Brain microvascular endothelial cell (primary cell): Measurements from ENCODE around the gene FAM76B.

ENCODE experiments used
- DNase-seq: peaks from one replicate; pipeline ENCODE4 v3.0.0-alpha.2; 2020
- H3K27ac ChIP-seq: fragments of 250-450 bp; sonication (Bioruptor Pico); 2 replicates; pipeline ENCODE4 v1.5.1; 2020; ENCODE audit warnings: mild to moderate bottlenecking, moderate library complexity
- H3K27me3 ChIP-seq: fragments of 250-450 bp; sonication (Bioruptor Pico); replicated peaks from 2 replicates; pipeline ENCODE4 v1.5.1; 2020; ENCODE audit warnings: mild to moderate bottlenecking
- H3K36me3 ChIP-seq: fragments of 250-450 bp; sonication (Bioruptor Pico); replicated peaks from 2 replicates; pipeline ENCODE4 v1.5.1; 2020; ENCODE audit warnings: mild to moderate bottlenecking
- H3K4me3 ChIP-seq: 2 replicates; pipeline ENCODE4 v1.5.1; 2011; ENCODE audit warnings: low read depth, mild to moderate bottlenecking, control low read depth, low read length, moderate library complexity
- in situ Hi-C: cut with HindIII; loops from 2 replicates; pipeline ENCODE4 v1.10.0; 2017; ENCODE audit warnings: low sequenced_read_pairs, low pct_ligation_motif_present
- TF ChIP-seq, protein P1 (sequence below): IDR thresholded peaks from 2 replicates; pipeline ENCODE4 v1.5.1; 2011; ENCODE audit warnings: low read depth, mild to moderate bottlenecking, moderate library complexity, low read length, control low read depth, inconsistent platforms; ENCODE audit errors: missing control alignments

The FAM76B gene

DNA sequence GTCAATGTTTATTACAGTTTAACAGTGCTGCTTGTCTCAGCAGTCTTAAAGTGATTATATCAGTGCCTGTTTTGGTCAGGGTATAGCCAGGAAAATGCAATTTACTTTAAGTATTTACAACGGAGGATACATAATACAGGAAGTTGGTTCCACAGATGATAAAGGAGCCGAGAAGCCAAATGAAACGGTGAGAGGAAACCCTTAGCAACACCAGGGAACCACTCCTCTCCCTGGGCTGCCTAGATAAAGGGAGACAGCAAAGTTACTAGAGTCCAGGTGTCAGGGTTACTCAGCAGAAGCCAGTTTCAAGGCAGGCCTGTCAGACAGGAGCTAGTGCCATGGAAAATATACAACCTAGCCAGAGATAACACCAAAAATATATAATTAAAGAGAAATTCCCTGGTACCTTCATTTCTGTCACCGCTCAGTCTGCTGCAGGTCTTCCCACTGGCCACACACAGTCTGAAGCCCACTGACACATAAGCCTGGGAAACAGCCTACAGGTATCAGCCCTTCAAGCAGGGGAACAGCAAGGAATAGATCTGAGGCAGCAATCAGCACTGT lies 55.5 kb downstream of the FAM76B start:
- Histone ChIP-seq H3K4me3 (no peak overlapping the region), H3K27me3 (no peaks in the 10 kb centered on the region), H3K36me3 (no peaks in the 10 kb centered on the region), H3K27ac (no peak overlapping the region)
- DNase-seq, result no peak
- TF ChIP-seq, protein P1, sequence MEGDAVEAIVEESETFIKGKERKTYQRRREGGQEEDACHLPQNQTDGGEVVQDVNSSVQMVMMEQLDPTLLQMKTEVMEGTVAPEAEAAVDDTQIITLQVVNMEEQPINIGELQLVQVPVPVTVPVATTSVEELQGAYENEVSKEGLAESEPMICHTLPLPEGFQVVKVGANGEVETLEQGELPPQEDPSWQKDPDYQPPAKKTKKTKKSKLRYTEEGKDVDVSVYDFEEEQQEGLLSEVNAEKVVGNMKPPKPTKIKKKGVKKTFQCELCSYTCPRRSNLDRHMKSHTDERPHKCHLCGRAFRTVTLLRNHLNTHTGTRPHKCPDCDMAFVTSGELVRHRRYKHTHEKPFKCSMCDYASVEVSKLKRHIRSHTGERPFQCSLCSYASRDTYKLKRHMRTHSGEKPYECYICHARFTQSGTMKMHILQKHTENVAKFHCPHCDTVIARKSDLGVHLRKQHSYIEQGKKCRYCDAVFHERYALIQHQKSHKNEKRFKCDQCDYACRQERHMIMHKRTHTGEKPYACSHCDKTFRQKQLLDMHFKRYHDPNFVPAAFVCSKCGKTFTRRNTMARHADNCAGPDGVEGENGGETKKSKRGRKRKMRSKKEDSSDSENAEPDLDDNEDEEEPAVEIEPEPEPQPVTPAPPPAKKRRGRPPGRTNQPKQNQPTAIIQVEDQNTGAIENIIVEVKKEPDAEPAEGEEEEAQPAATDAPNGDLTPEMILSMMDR, result no peak
- in situ Hi-C loops, result no loop called here

GRCh38 chr11:95732930-95733602 lies 56.5 kb downstream of the FAM76B start:
- H3K36me3 ChIP-seq, result no peaks in the 10 kb centered on the region
- TF ChIP-seq, protein P1, result no peak
- no peak overlapping the region for H3K4me3 ChIP-seq
- DNase-seq, result no peak
- no peak overlapping the region for H3K27ac ChIP-seq
- in situ Hi-C loops, result no loop called here
- H3K27me3 ChIP-seq, result no peaks in the 10 kb centered on the region

GRCh38 chr11:95729462-95729861 lies 60.1 kb downstream of the FAM76B start:
- in situ Hi-C loops, result no loop called here
- TF ChIP-seq, protein P1, result no peak
- H3K27ac ChIP-seq, result no peak overlapping the region
- no peaks in the 10 kb centered on the region for H3K36me3 ChIP-seq
- H3K4me3 ChIP-seq, result no peak overlapping the region
- DNase-seq, result no peak
- H3K27me3 ChIP-seq, result no peaks in the 10 kb centered on the region

DNA sequence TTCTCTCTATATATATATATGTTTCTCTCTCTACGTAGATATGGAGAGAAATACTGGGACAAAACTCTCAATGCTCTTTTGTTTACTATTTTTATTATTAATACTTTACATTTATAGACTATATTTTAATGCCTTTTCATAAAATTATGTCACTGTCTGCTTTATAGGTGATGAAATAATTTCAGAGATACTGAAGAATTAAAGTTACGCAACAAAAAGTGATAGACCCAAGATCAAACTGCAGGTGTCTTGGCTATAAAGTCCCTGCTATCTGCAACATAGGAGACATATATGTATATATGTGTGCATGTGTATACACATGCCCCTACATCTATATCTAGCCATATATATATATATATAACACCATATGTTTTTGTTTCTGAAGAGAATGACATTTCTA lies 60.8 kb downstream of the FAM76B start:
- H3K27me3 ChIP-seq, result no peaks in the 10 kb centered on the region
- no peak overlapping the region for H3K27ac ChIP-seq
- TF ChIP-seq, protein P1, result no peak
- no peaks in the 10 kb centered on the region for H3K36me3 ChIP-seq
- no peak for DNase-seq
- in situ Hi-C loops, result no loop called here
- no peak overlapping the region for H3K4me3 ChIP-seq

DNA sequence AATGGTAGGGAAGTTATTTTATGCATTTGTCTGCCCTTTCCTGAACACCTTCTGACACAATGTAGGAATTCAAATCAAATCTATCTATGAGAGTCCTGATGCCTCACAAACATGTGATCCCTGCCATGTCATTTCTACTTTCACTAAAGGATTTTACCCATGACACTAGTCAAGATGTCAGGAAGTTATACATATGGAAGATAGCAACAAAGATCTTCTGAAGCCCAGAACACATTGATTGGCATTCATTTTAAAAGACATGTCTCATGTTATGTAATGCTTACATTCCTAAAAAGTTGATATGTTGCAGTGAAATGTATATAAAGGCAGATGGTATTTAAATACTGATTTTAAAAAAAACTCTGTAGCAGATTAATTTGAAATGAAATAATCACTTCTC lies 61.5 kb downstream of the FAM76B start:
- no peaks in the 10 kb centered on the region for H3K27me3 ChIP-seq
- no peaks in the 10 kb centered on the region for H3K36me3 ChIP-seq
- in situ Hi-C loops, result no loop called here
- DNase-seq, result no peak
- TF ChIP-seq, protein P1, result no peak
- H3K4me3 ChIP-seq, result no peak overlapping the region
- H3K27ac ChIP-seq, result no peak overlapping the region

DNA sequence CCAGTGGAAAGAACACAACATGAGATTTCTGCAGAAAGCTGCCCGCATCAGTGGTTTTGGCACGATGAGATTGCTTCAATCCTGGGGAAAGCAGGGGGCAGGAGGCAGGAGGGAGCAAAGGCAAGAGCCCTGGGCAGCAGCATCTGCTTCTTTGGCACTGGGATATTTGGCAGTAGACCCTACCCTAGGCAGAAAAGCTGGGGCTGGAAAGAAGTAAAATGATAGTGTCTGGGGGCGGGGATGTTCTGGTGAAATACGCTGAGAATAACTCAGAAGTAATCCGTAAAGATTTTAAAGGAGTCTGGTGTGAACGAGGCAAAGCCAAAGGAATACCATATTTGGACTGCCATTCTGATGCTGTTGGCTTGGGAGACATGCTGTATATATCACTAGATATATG lies 62.0 kb downstream of the FAM76B start:
- Histone ChIP-seq H3K4me3 (no peak overlapping the region), H3K27me3 (no peaks in the 10 kb centered on the region), H3K36me3 (no peaks in the 10 kb centered on the region), H3K27ac (no peak overlapping the region)
- TF ChIP-seq, protein P1, result no peak
- in situ Hi-C loops, result no loop called here
- DNase-seq, result no peak
